BE2C (cell line): ENCODE results near the gene TASOR2. TPM values are rescaled to one million over a fixed set of nuclear protein-coding genes. Genes with fewer than 3 reads are reported as not detected.
A peak's percentile ranks its signal among the peaks of the same experiment; 100 is the strongest.

ENCODE experiments used
- DNase-seq: peaks from one replicate; pipeline ENCODE4 v3.0.0-alpha.2; 2020
- H3K27me3 ChIP-seq: fragments of 250-450 bp; sonication (Bioruptor Pico); 2 replicates; pipeline ENCODE4 v1.5.1; 2020; ENCODE audit warnings: mild to moderate bottlenecking
- H3K36me3 ChIP-seq: fragments of 250-450 bp; sonication (Bioruptor Pico); 2 replicates; pipeline ENCODE4 v1.5.1; 2020; ENCODE audit warnings: mild to moderate bottlenecking
- H3K4me1 ChIP-seq: fragments of 250-450 bp; sonication (Bioruptor Pico); 2 replicates; pipeline ENCODE4 v1.5.1; 2020
- H3K4me3 ChIP-seq: 2 replicates; pipeline ENCODE4 v1.5.1; 2011; ENCODE audit warnings: low read depth, low read length
- H3K9me3 ChIP-seq: fragments of 250-450 bp; sonication (Bioruptor Pico); 2 replicates; pipeline ENCODE4 v1.5.1; 2020
- polyA plus RNA-seq: library from polyadenylated mRNA; unstranded; fragments of >200 nt; gene quantifications from one replicate; pipeline ENCODE4 v1.2.1, GENCODE V29; 2012; ENCODE audit warnings: low read depth, missing spikeins; ENCODE audit not compliant: insufficient read length, insufficient read depth
- TF ChIP-seq, protein P1 (sequence below): IDR thresholded peaks from 2 replicates; pipeline ENCODE4 v1.5.1; 2012; ENCODE audit warnings: mild to moderate bottlenecking, low read depth, low read length

The TASOR2 gene, protein sequence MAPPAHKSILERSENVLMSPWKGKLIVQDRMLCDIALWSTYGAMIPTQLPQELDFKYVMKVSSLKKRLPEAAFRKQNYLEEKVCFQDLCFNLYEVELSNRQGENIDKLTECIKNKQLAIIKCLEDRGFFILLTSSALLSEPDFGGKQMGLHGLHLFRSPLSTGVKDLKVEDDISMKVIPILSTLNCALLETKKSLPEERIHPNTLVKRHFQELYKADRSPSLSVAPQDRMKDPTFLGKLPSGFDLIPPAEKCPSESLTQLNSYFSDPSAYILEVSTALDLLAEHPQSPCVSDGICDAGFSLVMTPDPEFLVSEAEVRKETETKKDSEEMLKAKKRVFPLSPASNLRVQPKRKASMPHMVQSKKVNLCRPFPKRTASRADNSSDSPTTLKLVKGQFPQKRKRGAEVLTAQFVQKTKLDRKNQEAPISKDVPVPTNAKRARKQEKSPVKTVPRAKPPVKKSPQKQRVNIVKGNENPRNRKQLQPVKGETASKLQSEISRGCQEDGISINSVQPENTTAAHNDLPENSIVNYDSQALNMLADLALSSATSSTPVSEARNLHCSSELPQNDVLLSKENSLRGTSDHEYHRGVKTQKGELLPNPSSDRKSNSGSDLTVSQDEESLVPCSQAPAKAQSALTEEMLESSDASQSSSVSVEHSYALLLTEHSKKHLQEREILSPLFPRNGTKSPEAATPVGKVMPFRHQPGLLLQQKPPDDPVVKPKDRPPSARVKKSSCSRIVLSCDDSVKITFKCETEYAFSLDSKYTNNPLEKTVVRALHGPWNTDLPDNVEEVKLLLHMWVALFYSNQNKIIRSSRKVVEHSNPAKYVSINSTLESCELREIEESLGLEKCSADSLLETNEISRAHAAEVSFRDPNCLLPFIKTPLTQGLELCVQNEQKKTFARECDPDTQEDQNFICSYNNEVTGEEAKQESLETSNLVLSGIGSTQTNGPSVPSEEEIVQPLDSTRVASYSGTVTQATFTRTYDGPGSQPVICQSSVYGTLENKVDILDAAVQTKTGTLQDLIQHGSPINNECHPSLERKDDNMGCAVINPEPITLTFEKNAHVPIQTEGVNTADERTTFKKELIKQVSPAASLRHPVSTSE (N-terminal part only)
- polyA plus RNA-seq = 42.1 TPM

DNA sequence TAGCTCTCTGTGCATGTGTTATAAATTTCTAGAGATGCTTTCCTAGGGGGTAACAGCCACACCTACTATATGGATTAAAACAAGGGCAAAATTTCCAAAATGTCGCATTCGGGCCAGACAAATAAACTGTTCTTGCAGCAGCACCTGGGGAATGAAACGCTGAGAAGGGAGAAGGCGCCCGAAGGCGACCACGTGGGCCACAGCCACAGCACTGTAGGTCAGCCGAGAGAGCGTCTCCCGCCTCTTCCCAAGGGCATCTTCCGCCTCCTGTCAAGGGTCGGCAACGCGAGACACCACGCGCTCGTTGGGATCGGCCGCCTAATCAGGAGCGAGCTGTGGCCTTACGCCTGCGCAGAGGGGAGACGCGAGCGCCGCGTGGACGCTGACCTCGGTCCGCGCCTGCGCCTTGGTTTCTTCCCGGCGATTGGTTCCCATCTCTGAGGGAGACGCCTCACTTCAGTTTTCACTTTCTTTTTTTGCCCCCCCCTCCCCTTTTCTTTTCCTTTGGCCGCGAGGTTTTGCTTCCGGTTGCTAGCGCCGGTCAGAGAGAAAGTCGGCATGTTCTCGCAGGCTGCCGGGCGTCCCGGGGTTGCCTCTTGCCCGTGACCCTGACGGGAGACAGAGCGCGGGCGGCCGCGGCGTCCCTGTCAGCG is at the start of gene TASOR2:
TSS of gene TASOR2 (plus strand) at position 521 of the 653 bp plus-strand sequence. CDS start 35,805 bp downstream, outside the sequence.
- peak within 1 kb of the TSS; percentile 77 for H3K4me3 ChIP-seq
- peak; percentile 97 for DNase-seq
- peaks cover 4% of the 10 kb centered on the region; the same call in 1 of the 2 replicates for H3K9me3 ChIP-seq
- no peaks in the 10 kb centered on the region for H3K27me3 ChIP-seq
- no peaks in the 10 kb centered on the region for H3K4me1 ChIP-seq
- no peaks in the 10 kb centered on the region for H3K36me3 ChIP-seq
- TF ChIP-seq, protein P1, sequence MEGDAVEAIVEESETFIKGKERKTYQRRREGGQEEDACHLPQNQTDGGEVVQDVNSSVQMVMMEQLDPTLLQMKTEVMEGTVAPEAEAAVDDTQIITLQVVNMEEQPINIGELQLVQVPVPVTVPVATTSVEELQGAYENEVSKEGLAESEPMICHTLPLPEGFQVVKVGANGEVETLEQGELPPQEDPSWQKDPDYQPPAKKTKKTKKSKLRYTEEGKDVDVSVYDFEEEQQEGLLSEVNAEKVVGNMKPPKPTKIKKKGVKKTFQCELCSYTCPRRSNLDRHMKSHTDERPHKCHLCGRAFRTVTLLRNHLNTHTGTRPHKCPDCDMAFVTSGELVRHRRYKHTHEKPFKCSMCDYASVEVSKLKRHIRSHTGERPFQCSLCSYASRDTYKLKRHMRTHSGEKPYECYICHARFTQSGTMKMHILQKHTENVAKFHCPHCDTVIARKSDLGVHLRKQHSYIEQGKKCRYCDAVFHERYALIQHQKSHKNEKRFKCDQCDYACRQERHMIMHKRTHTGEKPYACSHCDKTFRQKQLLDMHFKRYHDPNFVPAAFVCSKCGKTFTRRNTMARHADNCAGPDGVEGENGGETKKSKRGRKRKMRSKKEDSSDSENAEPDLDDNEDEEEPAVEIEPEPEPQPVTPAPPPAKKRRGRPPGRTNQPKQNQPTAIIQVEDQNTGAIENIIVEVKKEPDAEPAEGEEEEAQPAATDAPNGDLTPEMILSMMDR = no peak

DNA sequence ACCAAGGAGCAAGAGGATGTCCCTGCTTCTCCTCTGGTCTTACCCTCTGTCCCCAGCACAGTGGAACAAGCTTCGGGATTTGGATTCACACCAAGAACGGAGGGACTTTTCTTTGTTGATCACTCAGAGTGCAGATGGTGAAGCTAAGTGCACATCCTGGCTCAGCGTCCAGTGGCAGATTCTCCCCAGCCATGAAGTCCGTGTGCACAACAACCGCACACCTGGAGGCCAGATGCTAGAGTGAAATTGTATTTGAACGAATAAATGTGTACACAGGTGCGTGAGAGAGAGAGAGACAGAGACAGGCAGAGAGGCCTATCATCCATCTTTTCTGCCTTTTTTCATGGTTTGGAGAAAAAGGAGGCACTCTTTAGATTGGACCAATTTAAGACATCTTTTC is 49.7 kb upstream of the TASOR2 start:
- H3K9me3 ChIP-seq = no peaks in the 10 kb centered on the region
- no peaks in the 10 kb centered on the region for H3K36me3 ChIP-seq
- H3K4me3 ChIP-seq = no peak overlapping the region
- H3K4me1 ChIP-seq = no peaks in the 10 kb centered on the region
- no peak for DNase-seq
- TF ChIP-seq, protein P1 = no peak
- H3K27me3 ChIP-seq = no peaks in the 10 kb centered on the region

DNA sequence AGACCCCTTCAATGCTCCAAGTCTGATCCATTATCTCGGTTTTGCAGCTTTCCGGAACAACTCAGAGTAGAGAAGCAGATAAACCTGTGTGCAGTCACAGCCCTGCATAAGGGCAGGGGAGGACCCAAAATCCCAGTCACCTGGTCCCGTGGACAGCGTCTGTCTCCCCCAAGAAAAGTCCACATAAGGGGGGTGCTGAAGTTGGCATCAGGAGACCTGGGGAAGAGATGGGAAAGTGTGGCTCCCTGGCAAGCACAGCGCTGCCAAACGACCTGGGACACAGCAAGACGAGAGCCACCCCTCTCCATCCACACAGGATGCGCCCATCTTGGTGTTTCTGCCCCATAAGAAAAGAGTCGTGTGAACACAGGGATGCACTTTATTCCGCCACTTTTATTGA is 46.1 kb upstream of the TASOR2 start:
- Histone ChIP-seq H3K9me3 (no peaks in the 10 kb centered on the region), H3K4me3 (no peak overlapping the region), H3K36me3 (no peaks in the 10 kb centered on the region), H3K4me1 (no peaks in the 10 kb centered on the region), H3K27me3 (no peaks in the 10 kb centered on the region)
- TF ChIP-seq, protein P1 = no peak
- no peak for DNase-seq

DNA sequence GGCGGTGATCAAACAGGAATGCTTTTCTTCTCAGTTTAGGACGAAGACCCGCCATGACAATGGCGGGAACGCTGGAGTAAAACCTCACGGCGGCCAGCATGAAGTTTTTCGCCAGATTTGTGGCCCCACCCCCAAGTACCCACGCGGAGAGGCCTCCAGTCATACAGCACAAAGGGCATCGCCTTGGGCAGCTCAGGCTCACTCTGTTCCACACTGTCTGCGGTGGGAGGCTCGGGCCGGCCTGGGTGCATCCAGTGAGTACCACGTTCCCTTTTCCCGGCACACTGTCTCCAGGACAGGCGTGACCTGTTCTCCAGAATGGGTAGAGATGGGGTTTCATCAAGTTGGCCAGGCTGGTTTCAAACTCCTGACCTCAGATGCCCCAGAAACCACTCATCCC is 45.6 kb upstream of the TASOR2 start:
- no peak overlapping the region for H3K4me3 ChIP-seq
- H3K36me3 ChIP-seq = no peaks in the 10 kb centered on the region
- DNase-seq = no peak
- no peaks in the 10 kb centered on the region for H3K27me3 ChIP-seq
- TF ChIP-seq, protein P1 = no peak
- H3K4me1 ChIP-seq = no peaks in the 10 kb centered on the region
- H3K9me3 ChIP-seq = no peaks in the 10 kb centered on the region

DNA sequence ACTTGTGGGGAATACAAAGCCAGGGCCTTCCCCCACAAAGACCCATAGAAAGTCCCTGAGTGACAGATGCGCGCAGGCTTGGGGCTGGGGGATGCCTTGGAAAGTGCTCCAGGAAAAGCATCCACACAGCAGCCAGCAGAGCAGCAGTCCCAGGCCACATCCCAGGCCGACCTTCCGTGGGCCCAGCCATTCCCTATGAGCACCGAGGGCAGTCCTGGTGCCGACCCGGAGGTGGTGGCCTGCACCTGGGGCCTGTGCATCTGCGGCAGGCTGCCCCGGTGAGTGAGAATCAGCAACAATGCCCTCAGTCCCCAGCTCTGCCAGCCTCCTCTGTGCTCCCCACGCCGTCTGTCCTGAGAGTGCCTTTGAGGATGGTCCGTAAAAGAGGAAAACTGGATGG is 44.6 kb upstream of the TASOR2 start:
- TF ChIP-seq, protein P1 = no peak
- no peak for DNase-seq
- H3K4me1 ChIP-seq = no peaks in the 10 kb centered on the region
- no peak overlapping the region for H3K4me3 ChIP-seq
- H3K27me3 ChIP-seq = no peaks in the 10 kb centered on the region
- no peaks in the 10 kb centered on the region; the same call in 1 of the 2 replicates for H3K36me3 ChIP-seq
- no peaks in the 10 kb centered on the region for H3K9me3 ChIP-seq
